ENCODE measurements around the gene KCNH1.

DNA sequence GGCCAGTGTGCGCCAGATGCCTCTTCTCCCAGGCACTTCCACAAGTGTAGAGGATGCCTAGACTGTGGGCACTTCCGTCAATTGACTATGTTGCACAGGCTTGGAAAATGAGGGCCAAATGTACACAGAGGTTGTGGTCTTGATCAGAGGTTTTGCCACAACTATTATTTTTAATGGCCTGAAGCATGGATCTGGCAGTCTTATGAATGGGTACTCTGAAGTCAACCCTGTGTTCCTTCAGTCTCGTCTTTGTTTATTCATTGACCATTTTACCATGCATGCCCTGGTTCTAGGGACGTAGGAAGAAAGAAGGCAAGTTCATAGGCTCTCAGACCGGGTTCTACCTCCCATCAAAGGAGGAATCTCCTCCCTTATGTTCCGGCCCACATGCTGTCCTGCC lies 476.1 kb downstream of the KCNH1 start:
- TF ChIP-seq POLR2A (IDR thresholded peaks at IDR 0.05) = no peak
- TF ChIP-seq, protein P1, sequence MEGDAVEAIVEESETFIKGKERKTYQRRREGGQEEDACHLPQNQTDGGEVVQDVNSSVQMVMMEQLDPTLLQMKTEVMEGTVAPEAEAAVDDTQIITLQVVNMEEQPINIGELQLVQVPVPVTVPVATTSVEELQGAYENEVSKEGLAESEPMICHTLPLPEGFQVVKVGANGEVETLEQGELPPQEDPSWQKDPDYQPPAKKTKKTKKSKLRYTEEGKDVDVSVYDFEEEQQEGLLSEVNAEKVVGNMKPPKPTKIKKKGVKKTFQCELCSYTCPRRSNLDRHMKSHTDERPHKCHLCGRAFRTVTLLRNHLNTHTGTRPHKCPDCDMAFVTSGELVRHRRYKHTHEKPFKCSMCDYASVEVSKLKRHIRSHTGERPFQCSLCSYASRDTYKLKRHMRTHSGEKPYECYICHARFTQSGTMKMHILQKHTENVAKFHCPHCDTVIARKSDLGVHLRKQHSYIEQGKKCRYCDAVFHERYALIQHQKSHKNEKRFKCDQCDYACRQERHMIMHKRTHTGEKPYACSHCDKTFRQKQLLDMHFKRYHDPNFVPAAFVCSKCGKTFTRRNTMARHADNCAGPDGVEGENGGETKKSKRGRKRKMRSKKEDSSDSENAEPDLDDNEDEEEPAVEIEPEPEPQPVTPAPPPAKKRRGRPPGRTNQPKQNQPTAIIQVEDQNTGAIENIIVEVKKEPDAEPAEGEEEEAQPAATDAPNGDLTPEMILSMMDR (IDR thresholded peaks at IDR 0.05) = no peak

All from prostate gland (tissue), 2 donors.